Glutamatergic neuron (in vitro differentiated cells): ENCODE data around the gene GARNL3. TPM values are rescaled to one million over a fixed set of nuclear protein-coding genes. Genes with fewer than 3 reads are reported as not detected.

Source experiments
- DNase-seq: peaks from one replicate; pipeline ENCODE4 v3.0.0; 2022
- H3K27ac Mint-ChIP-seq: one replicate; pipeline ENCODE4 v1.8.0; 2020; ENCODE audit warnings: mild to moderate bottlenecking, mixed read lengths, inconsistent platforms; ENCODE audit not compliant: unreplicated experiment
- H3K27me3 Mint-ChIP-seq: one replicate; pipeline ENCODE4 v1.8.0; 2020; ENCODE audit warnings: mild to moderate bottlenecking, moderate library complexity, mixed read lengths, inconsistent platforms; ENCODE audit not compliant: unreplicated experiment
- H3K36me3 Mint-ChIP-seq: one replicate; pipeline ENCODE4 v1.8.0; 2020; ENCODE audit warnings: mild to moderate bottlenecking, mixed read lengths, inconsistent platforms; ENCODE audit not compliant: unreplicated experiment
- H3K4me1 Mint-ChIP-seq: one replicate; pipeline ENCODE4 v1.8.0; 2020; ENCODE audit warnings: mild to moderate bottlenecking, low read depth, mixed read lengths, inconsistent platforms; ENCODE audit not compliant: unreplicated experiment
- H3K4me3 Mint-ChIP-seq: one replicate; pipeline ENCODE4 v1.8.0; 2020; ENCODE audit warnings: mild to moderate bottlenecking, mixed read lengths, inconsistent platforms; ENCODE audit not compliant: unreplicated experiment
- H3K9me3 Mint-ChIP-seq: one replicate; pipeline ENCODE4 v1.8.0; 2020; ENCODE audit warnings: mild to moderate bottlenecking, moderate library complexity, mixed read lengths, inconsistent platforms; ENCODE audit not compliant: unreplicated experiment
- total RNA-seq: library from RNA; stranded (reverse); fragmentation: NEBNext Ultra II Directional; extraction: Animal tissue kit (Norgen Biotek cat#: 25700); gene quantifications from one replicate; pipeline ENCODE4 v1.2.1, GENCODE V29; 2021; ENCODE audit not compliant: unreplicated experiment
- TF ChIP-seq, protein P1 (sequence below): fragments of 200-600 bp; sonication (generic); IDR thresholded peaks from one replicate; pipeline ENCODE4 v1.5.0; 2021; ENCODE audit not compliant: partially characterized antibody, unreplicated experiment

The GARNL3 gene
- total RNA-seq, 1 donor from 2014 or later, result 14.7 TPM

DNA sequence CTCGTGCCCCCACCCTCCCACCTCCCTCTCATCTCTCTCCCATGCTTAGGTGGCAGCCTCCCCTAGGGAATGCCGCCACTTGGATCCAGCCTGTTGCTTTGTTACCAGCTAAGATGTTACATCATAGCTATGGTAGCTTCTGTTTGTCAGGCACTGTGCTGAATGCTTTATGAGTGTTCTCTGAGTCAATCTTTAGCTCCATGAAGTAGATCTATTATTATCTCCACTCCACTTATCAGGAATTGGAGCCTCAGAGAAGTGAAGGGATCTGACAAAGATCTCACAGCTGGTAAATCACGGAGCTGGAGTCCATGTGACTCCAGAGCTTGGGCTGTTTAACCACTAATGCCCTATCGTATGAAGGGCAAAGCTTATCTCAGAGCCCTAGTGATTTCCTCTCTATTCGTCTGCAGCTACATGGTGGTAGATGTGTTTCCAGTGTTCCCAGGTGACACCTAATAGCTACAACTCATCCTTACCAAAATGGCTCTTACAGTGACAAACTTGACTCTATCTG lies 54.1 kb downstream of the GARNL3 start:
- no peaks in the 10 kb centered on the region for H3K9me3 Mint-ChIP-seq
- H3K27ac Mint-ChIP-seq, result no peak overlapping the region
- H3K4me3 Mint-ChIP-seq, result no peak overlapping the region
- H3K36me3 Mint-ChIP-seq, result no peaks in the 10 kb centered on the region
- no peak for DNase-seq
- no peaks in the 10 kb centered on the region for H3K27me3 Mint-ChIP-seq
- TF ChIP-seq, protein P1, sequence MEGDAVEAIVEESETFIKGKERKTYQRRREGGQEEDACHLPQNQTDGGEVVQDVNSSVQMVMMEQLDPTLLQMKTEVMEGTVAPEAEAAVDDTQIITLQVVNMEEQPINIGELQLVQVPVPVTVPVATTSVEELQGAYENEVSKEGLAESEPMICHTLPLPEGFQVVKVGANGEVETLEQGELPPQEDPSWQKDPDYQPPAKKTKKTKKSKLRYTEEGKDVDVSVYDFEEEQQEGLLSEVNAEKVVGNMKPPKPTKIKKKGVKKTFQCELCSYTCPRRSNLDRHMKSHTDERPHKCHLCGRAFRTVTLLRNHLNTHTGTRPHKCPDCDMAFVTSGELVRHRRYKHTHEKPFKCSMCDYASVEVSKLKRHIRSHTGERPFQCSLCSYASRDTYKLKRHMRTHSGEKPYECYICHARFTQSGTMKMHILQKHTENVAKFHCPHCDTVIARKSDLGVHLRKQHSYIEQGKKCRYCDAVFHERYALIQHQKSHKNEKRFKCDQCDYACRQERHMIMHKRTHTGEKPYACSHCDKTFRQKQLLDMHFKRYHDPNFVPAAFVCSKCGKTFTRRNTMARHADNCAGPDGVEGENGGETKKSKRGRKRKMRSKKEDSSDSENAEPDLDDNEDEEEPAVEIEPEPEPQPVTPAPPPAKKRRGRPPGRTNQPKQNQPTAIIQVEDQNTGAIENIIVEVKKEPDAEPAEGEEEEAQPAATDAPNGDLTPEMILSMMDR, result no peak
- no peaks in the 10 kb centered on the region for H3K4me1 Mint-ChIP-seq

DNA sequence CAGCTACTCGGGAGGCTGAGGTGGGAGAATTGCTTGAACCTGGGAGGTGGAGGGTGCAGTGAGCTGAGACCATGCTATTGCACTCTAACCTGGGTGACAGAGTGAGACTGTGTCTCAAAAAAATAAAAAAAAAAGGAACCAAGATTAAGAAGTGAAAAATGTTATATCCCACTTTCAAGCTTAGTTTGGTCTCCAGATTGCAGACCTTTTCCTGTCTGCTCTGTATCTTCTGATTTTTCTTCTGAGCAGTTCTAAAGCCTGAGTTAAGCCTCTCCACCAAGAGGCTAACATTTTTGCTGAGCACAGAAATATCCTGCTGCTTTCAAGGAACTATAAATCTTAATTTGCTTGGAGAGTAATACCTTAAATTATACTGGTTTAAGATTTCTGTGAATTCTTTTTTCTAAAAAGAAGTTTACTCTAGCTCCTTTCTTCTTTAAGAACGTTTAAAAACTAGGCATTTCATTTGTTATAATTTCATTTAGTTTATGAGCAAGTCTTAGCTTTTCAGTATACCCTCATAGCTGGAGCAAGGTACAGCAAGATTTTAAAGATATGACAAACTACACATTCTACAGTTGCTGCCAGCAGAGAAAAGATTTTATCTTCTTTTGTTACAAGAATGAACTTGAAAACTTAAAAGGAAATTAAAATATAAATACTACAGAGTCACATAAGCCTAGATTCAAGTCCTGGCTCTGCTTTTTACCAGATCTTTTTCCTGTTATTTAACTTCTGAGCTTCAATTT lies 55.0 kb downstream of the GARNL3 start:
- no peak overlapping the region for H3K4me3 Mint-ChIP-seq
- no peak overlapping the region for H3K27ac Mint-ChIP-seq
- H3K27me3 Mint-ChIP-seq, result no peaks in the 10 kb centered on the region
- DNase-seq, result no peak
- TF ChIP-seq, protein P1, result no peak
- H3K36me3 Mint-ChIP-seq, result no peaks in the 10 kb centered on the region
- H3K4me1 Mint-ChIP-seq, result no peaks in the 10 kb centered on the region
- H3K9me3 Mint-ChIP-seq, result no peaks in the 10 kb centered on the region

DNA sequence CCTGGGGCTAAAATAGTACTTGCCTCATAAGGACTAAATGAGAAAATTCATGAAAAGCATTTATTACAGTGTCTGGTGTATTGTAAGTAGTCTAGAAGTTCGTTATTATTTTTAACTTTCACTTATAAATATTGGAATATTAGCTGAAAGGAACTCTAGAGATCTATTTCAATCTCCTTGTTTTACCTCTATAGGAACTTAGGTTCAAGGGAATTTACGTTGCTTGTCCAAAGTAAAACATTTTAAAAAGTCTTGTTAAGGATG lies 55.5 kb downstream of the GARNL3 start:
- Mint-ChIP-seq H3K4me3 (no peak overlapping the region), H3K9me3 (no peaks in the 10 kb centered on the region), H3K27me3 (no peaks in the 10 kb centered on the region), H3K27ac (no peak overlapping the region), H3K36me3 (no peaks in the 10 kb centered on the region), H3K4me1 (no peaks in the 10 kb centered on the region)
- TF ChIP-seq, protein P1, result no peak
- no peak for DNase-seq

DNA sequence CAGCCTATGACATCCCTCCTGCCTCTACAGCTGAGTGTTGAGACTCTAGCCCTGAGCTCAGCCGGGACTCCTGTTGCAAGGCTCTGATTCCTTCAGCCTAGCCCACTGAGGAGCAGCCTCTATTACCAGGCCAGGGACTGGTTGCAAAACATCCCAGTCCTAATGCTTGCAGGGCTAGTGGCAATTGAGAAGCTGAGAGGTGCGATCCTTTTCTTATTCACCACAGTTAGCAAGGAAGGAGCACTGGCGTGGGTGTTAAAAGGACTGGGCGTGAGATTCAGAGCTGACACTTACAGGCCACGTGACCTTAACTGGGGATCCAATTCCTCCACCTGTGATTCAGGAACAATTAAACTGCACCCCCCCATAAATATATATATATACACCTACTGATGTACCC lies 58.8 kb downstream of the GARNL3 start:
- DNase-seq, result no peak
- Mint-ChIP-seq H3K9me3 (no peaks in the 10 kb centered on the region), H3K4me1 (no peaks in the 10 kb centered on the region), H3K36me3 (no peaks in the 10 kb centered on the region), H3K27me3 (no peaks in the 10 kb centered on the region), H3K27ac (no peak overlapping the region), H3K4me3 (no peak overlapping the region)
- TF ChIP-seq, protein P1, result no peak

DNA sequence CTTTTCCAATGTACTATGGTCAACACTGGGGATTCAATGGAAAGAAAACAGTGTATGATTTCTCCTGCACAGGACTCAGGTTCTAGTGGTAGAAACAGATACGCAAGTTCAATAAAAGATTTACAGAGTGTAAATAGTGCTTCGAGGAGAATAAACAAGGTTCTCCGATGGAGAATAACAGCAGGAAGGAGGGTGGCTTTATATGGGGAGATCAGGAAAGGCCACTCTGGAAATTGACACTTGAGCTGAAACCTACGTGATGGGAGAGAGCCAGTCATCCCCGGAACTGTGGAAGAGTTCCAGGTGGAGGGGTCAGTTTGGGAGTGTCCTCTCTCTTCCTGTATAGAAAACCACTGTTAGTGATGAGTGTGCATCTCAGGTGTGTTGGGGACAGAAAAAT lies 65.9 kb downstream of the GARNL3 start:
- DNase-seq, result no peak
- Mint-ChIP-seq H3K27ac (no peak overlapping the region), H3K4me3 (no peak overlapping the region), H3K27me3 (no peaks in the 10 kb centered on the region), H3K9me3 (no peaks in the 10 kb centered on the region), H3K36me3 (no peaks in the 10 kb centered on the region), H3K4me1 (peaks cover 5% of the 10 kb centered on the region)
- TF ChIP-seq, protein P1, result no peak
